NCI-H1694 treated with DMSO at 0.1 percent for 48 hours (cell line): Measurements from ENCODE around the gene MYADML2.

Source experiments
- DNase-seq: peaks from one replicate; lab custom pipeline; 2025; lab: John Stamatoyannopoulos, UW

The MYADML2 gene

GRCh38 chr17:81939218-81939617, 7.8 kb downstream of the MYADML2 start:
- no peak for DNase-seq

GRCh38 chr17:81935709-81936084, 11.3 kb downstream of the MYADML2 start:
- DNase-seq, result no peak

GRCh38 chr17:81934850-81935708, 12.0 kb downstream of the MYADML2 start:
- no peak for DNase-seq

- no peak for DNase-seq
Observed at GRCh38 chr17:81934098-81934757, 12.8 kb downstream of the MYADML2 start.

GRCh38 chr17:81933178-81933699, 13.8 kb downstream of the MYADML2 start:
- no peak for DNase-seq

- no peak for DNase-seq
Observed at GRCh38 chr17:81932333-81932983, 14.6 kb downstream of the MYADML2 start.

- peak; percentile 91 for DNase-seq
Observed at GRCh38 chr17:81931557-81932332, 15.3 kb downstream of the MYADML2 start.

GRCh38 chr17:81931189-81931556, 15.9 kb downstream of the MYADML2 start:
- DNase-seq, result no peak

- DNase-seq, result peak; percentile 45
Observed at GRCh38 chr17:81930142-81931125, 16.6 kb downstream of the MYADML2 start.

GRCh38 chr17:81929253-81930141, 17.5 kb downstream of the MYADML2 start:
- no peak for DNase-seq

GRCh38 chr17:81928544-81929252, 18.3 kb downstream of the MYADML2 start:
- DNase-seq, result no peak

GRCh38 chr17:81927653-81928543, 19.1 kb downstream of the MYADML2 start, which contains the start of gene MAFG:
Gene MAFG (minus strand): TSS chr17:81927735. CDS start chr17:81923185, 4,550 bp downstream.
- peak; percentile 95 for DNase-seq

- DNase-seq, result no peak
Observed at GRCh38 chr17:81927152-81927652, 19.8 kb downstream of the MYADML2 start.

- DNase-seq, result no peak
Observed at GRCh38 chr17:81926451-81927151, 20.4 kb downstream of the MYADML2 start.

- no peak for DNase-seq
Observed at GRCh38 chr17:81925860-81926450, 21.1 kb downstream of the MYADML2 start.
